B cell (primary cell): ENCODE results near the gene TOPAZ1.

ENCODE experiments used
- EZH2 ChIP-seq: IDR thresholded peaks from 2 replicates; pipeline ENCODE4 v1.6.1; 2012; ENCODE audit warnings: borderline replicate concordance, low read depth, mild to moderate bottlenecking, moderate library complexity, low read length; ENCODE audit not compliant: insufficient read depth, poor library complexity, severe bottlenecking
- TF ChIP-seq, protein P1 (sequence below): fragments of 200-600 bp; IDR thresholded peaks from one replicate; pipeline ENCODE4 v1.8.0; 2022; ENCODE audit warnings: antibody characterized with exemption, mild to moderate bottlenecking

GRCh38 chr3:44326515-44326914, 84.8 kb downstream of the TOPAZ1 start:
- TF ChIP-seq, protein P1, sequence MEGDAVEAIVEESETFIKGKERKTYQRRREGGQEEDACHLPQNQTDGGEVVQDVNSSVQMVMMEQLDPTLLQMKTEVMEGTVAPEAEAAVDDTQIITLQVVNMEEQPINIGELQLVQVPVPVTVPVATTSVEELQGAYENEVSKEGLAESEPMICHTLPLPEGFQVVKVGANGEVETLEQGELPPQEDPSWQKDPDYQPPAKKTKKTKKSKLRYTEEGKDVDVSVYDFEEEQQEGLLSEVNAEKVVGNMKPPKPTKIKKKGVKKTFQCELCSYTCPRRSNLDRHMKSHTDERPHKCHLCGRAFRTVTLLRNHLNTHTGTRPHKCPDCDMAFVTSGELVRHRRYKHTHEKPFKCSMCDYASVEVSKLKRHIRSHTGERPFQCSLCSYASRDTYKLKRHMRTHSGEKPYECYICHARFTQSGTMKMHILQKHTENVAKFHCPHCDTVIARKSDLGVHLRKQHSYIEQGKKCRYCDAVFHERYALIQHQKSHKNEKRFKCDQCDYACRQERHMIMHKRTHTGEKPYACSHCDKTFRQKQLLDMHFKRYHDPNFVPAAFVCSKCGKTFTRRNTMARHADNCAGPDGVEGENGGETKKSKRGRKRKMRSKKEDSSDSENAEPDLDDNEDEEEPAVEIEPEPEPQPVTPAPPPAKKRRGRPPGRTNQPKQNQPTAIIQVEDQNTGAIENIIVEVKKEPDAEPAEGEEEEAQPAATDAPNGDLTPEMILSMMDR = no peak
- no peak for TF ChIP-seq EZH2
